Measurements from ENCODE around the gene CATSPERZ. TPM values are rescaled to one million over a fixed set of nuclear protein-coding genes. Genes with fewer than 3 reads are reported as not detected.

CATSPERZ gene
- total and polyA plus RNA-seq, 8 donors, result 0.18 to 11.3 (median 3.5) TPM; not detected in 4

DNA sequence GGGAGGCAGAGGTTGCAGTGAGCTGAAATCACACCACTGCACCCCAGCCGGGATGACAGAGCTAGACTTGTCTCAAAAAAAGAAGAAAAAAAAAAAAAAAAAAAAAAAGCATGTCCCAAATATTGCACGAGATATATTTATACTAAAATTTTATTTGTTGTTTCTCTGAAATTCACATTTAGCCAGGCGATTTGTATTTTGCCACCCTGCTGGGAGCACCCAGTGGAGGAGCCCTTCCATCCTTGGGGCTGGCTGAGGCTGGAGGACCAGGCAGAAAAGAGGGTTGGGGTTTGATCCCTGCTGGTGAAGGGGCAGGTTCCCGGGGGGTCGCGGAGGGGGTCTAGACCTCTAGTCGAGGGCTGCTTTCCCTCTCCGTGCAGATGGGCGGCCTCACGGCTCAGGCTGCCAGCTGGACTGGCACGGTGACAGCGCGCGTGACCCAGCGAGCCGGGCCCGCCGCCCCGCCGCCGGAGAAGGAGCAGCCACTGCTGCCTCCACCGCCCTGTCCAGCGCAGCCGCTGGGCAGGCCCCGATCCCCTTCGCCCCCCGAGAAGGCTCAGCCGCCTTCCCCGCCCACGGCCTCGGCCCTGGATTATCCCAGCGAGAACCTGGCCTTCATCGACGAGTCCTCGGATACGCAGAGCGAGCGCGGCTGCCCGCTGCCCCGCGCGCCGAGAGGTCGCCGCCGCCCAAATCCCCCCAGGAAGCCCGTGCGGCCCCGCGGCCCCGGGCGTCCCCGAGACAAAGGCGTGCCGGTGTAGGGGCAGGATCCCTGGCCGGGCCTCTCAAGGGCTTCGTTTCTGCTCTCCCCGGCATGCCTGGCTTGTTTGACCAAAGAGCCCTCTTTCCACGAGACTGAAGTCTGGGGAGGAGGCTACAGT is 952 bp upstream of the CATSPERZ start:
- Histone ChIP-seq H3K4me3 (peak overlapping the region; percentile 43 to 55 (median 44)), H3K4me1 (peaks cover 36 to 50% (median 36%) of the 10 kb centered on the region in 4 donors), H3K36me3 (no peaks in the 10 kb centered on the region), H3K27me3 (peaks cover 17 to 95% (median 45%) of the 10 kb centered on the region in 3 donors), H3K27ac (peak overlapping the region in 1 of 5 donors; percentile 9), H3K9me3 (no peaks in the 10 kb centered on the region)
- 3 to 5% (median 4%) methylated on average over 41 to 60 of the region's 60 CpGs for WGBS, 5 donors
- TF ChIP-seq POLR2A (IDR thresholded peaks at IDR 0.05) (no peak), POLR2AphosphoS5 (IDR thresholded peaks at IDR 0.05) (peak in 2 of 3 donors; percentile 7 to 15)
- DNase-seq, result peak; percentile 78 to 79
- intact Hi-C loops (cut with DNase I; ENCODE audit: low total_unique reads), result loop anchor here (10.0 kb wide), 1 partner anchor 94 kb away; the partner anchor contains the start of gene FERMT3

DNA sequence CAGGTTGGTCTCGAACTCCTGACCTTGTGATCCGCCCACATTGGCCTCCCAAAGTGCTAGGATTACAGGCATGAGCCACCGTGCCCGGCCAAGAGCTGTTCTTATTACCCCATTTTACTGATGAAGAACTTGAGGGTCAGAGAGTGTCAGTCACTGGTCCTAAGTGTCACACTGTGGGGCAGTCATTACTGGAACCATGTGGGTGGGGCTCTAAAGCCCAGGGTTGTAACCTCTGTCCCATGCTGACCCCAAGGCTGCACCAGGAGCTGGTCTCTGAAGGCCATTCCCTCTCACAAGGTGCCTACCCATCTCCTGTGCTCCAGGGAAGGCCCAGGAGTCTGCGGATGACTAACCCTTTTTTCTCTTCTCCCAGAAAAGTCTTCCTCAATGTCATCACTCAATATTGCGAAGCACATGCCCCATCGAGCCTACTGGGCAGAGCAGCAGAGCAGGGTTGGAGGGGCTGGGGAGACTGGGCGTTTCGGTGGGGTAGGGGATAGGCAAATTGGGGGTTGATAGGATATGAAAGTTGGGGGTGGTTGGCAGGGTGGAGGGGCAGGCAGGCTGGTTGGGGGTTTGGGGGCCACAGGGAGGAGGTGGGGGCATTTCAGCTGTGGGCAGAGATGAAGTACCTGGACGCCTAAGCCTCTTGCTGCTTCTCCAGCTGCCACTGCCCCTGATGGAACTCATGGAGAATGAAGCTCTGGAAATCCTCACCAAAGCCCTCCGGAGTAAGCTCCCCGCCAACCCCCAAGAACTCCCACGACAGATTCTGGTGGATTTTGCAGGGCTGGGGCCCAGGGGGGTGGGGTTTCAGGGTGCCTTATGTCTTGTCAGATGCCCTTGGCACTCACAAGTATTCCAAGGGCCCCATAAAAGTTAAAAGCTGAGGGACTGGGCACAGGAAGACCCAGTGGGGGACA is 3.2 kb downstream of the CATSPERZ start:
- 80 to 87% (median 85%) methylated on average over 13 of the region's 13 CpGs for WGBS, 5 donors
- Histone ChIP-seq H3K27ac (peak overlapping the region in 4 of 5 donors; percentile 95 to 97 (median 96)), H3K36me3 (peaks cover 0 to 10% (median 7%) of the 10 kb centered on the region in 4 donors), H3K9me3 (no peaks in the 10 kb centered on the region), H3K4me1 (peaks cover 50 to 62% (median 58%) of the 10 kb centered on the region in 4 donors), H3K27me3 (peaks cover 3 to 53% (median 25%) of the 10 kb centered on the region in 3 donors), H3K4me3 (peak overlapping the region in 3 of 4 donors; percentile 64 to 82 (median 77))
- no peak for DNase-seq
- TF ChIP-seq POLR2AphosphoS5 (IDR thresholded peaks at IDR 0.05), result no peak
- TF ChIP-seq, protein P1, sequence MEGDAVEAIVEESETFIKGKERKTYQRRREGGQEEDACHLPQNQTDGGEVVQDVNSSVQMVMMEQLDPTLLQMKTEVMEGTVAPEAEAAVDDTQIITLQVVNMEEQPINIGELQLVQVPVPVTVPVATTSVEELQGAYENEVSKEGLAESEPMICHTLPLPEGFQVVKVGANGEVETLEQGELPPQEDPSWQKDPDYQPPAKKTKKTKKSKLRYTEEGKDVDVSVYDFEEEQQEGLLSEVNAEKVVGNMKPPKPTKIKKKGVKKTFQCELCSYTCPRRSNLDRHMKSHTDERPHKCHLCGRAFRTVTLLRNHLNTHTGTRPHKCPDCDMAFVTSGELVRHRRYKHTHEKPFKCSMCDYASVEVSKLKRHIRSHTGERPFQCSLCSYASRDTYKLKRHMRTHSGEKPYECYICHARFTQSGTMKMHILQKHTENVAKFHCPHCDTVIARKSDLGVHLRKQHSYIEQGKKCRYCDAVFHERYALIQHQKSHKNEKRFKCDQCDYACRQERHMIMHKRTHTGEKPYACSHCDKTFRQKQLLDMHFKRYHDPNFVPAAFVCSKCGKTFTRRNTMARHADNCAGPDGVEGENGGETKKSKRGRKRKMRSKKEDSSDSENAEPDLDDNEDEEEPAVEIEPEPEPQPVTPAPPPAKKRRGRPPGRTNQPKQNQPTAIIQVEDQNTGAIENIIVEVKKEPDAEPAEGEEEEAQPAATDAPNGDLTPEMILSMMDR (IDR thresholded peaks at IDR 0.05), result no peak
- TF ChIP-seq EP300 (IDR thresholded peaks at IDR 0.05), result no peak
- TF ChIP-seq POLR2A (IDR thresholded peaks at IDR 0.05), result no peak
- intact Hi-C loops (cut with DNase I; ENCODE audit: low total_unique reads), result no loop called here

DNA sequence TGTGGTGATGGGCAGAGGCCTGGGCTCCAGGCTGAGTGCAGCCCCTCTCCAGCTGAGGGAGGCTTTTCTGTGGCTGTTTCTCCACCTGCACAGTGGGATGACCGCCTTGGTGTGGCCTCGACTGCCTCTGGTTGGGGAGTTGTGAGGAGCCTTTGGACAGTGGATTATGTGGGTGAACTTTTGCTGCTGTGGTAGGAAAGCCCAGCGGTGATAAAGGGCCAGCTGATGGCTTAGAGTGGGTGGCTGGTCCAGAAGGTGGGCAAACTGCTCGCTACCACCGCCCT is 3.8 kb downstream of the CATSPERZ start:
- no peak for DNase-seq
- Histone ChIP-seq H3K4me1 (peaks cover 49 to 60% (median 56%) of the 10 kb centered on the region in 4 donors), H3K4me3 (peak overlapping the region; percentile 64 to 82 (median 76)), H3K9me3 (no peaks in the 10 kb centered on the region), H3K27me3 (peaks cover 3 to 47% (median 19%) of the 10 kb centered on the region in 3 donors), H3K27ac (peak overlapping the region; percentile 95 to 97 (median 96)), H3K36me3 (peaks cover 0 to 11% (median 7%) of the 10 kb centered on the region in 4 donors)
- 41 to 54% (median 50%) methylated on average over 4 to 5 of the region's 5 CpGs for WGBS, 5 donors
- intact Hi-C loops (cut with DNase I; ENCODE audit: low total_unique reads), result no loop called here
- TF ChIP-seq POLR2A (IDR thresholded peaks at IDR 0.05) (no peak), POLR2AphosphoS5 (IDR thresholded peaks at IDR 0.05) (no peak), EP300 (IDR thresholded peaks at IDR 0.05) (no peak)
- TF ChIP-seq, protein P1 (IDR thresholded peaks at IDR 0.05), result no peak

DNA sequence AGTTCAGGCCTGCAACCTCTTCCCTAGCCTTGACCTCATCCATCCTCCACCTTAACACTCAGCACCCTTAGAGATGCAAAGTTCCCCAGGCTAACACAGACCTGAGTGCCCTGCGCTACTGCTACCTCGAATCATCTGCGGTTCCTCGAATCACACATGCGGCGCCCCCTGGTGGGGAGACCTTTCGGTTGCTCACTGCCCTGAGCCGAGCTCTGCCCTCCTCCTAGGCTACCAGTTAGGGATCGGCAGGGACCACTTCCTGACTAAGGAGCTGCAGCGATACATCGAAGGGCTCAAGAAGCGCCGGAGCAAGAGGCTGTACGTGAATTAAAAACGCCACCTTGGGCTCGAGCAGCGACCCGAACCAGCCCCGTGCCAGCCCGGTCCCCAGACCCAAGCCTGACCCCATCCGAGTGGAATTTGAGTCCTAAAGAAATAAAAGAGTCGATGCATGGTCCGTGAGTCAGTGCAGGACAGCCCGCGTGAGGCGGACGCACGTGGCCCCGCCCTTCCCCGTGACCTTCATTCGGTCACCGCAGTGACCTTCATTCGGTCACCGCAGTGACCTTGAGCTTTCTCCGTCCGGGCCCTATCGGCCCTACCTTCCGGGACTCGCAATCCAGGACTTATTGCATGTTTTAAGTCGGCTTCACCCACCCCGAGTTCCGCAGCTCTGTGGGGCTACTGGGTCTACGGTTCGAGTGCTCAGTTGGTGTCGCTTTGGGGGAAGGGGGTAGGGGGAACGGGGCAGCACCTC is 4.3 kb downstream of the CATSPERZ start:
- peak overlapping the region; percentile 95 to 97 (median 96) for H3K27ac ChIP-seq
- peaks cover 44 to 54% (median 51%) of the 10 kb centered on the region in 4 donors for H3K4me1 ChIP-seq
- intact Hi-C loops (cut with DNase I; ENCODE audit: low total_unique reads), result no loop called here
- peak overlapping the region; percentile 64 to 82 (median 76) for H3K4me3 ChIP-seq
- DNase-seq, result peak; percentile 96 to 97
- H3K36me3 ChIP-seq, result peaks cover 0 to 14% (median 7%) of the 10 kb centered on the region in 4 donors
- TF ChIP-seq, protein P1 (IDR thresholded peaks at IDR 0.05), result peak in 6 of 7 experiments; percentile 28 to 96 (median 88)
- no peak for TF ChIP-seq EP300 (IDR thresholded peaks at IDR 0.05)
- TF ChIP-seq POLR2A (IDR thresholded peaks at IDR 0.05), result no peak
- TF ChIP-seq POLR2AphosphoS5 (IDR thresholded peaks at IDR 0.05), result peak in 1 of 3 donors; percentile 76
- H3K27me3 ChIP-seq, result peaks cover 3 to 42% (median 13%) of the 10 kb centered on the region in 3 donors
- no peaks in the 10 kb centered on the region for H3K9me3 ChIP-seq
- WGBS, 5 donors, result 0 to 1% (median 0%) methylated on average over 37 to 46 of the region's 46 CpGs
